ENCODE measurements around the gene PAPPA.
A peak's percentile ranks its signal among the peaks of the same experiment; 100 is the strongest.

The PAPPA gene

DNA sequence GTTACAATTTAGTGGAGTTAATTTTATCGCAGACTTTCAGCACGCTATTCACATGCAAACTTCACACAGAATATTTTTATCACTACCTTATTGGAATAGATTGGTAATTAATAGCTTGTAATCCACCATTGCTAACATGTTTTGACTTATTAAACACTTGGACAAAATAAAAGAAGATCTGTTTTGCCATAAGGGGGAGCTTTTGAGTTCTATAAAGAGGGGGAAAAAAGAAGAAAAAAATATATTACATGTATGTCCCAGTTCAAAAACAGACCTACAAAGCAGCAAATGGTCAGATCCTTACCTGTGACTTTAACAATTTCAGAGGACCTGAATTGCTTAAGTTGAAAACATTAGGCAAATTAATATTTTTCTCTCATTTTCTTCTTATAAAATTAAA, 1.2 kb upstream of the PAPPA start:
- Histone ChIP-seq H3K4me3 (ENCODE audit: control insufficient read depth in 1 of 7, extremely low read depth in 1 of 7, insufficient read depth in 4 of 7, low read depth in 2 of 7, low read length in 6 of 7) (no peak overlapping the region), H3K36me3 (ENCODE audit: control insufficient read depth in 4 of 4, insufficient read depth in 4 of 4, low read length in 3 of 4) (no peaks in the 10 kb centered on the region), H3K27ac (ENCODE audit: insufficient read depth in 1 of 2, low read depth in 1 of 2, low read length in 2 of 2, poor library complexity in 1 of 2, severe bottlenecking in 2 of 2) (no peak overlapping the region), H3K9me3 (ENCODE audit: control extremely low read depth in 1 of 5, control insufficient read depth in 4 of 5, insufficient read depth in 2 of 5, low read depth in 1 of 5, low read length in 4 of 5) (no peaks in the 10 kb centered on the region), H3K27me3 (replicated peaks in 2 of 5; ENCODE audit: control insufficient read depth in 4 of 5, insufficient read depth in 5 of 5, low read length in 4 of 5) (peaks cover 30 to 84% (median 41%) of the 10 kb centered on the region in 5 experiments), H3K4me1 (ENCODE audit: control extremely low read depth in 1 of 4, control insufficient read depth in 4 of 4, insufficient read depth in 4 of 4, low read length in 3 of 4) (peaks cover 0 to 15% (median 5%) of the 10 kb centered on the region in 4 experiments)
- no CpG with 5 or more reads among the region's 2 CpGs for WGBS (ENCODE audit: insufficient coverage)
- CTCF ChIA-PET = interaction anchor here (0.6 to 3.5 kb wide), 10 partner anchors 9 to 559 kb away, joined by 3 to 22 read pairs (median 4); no protein-coding TSS in a partner anchor
- POLR2A ChIA-PET = no interaction called here
- DNase-seq = peak; percentile 34 to 54 (median 47)

DNA sequence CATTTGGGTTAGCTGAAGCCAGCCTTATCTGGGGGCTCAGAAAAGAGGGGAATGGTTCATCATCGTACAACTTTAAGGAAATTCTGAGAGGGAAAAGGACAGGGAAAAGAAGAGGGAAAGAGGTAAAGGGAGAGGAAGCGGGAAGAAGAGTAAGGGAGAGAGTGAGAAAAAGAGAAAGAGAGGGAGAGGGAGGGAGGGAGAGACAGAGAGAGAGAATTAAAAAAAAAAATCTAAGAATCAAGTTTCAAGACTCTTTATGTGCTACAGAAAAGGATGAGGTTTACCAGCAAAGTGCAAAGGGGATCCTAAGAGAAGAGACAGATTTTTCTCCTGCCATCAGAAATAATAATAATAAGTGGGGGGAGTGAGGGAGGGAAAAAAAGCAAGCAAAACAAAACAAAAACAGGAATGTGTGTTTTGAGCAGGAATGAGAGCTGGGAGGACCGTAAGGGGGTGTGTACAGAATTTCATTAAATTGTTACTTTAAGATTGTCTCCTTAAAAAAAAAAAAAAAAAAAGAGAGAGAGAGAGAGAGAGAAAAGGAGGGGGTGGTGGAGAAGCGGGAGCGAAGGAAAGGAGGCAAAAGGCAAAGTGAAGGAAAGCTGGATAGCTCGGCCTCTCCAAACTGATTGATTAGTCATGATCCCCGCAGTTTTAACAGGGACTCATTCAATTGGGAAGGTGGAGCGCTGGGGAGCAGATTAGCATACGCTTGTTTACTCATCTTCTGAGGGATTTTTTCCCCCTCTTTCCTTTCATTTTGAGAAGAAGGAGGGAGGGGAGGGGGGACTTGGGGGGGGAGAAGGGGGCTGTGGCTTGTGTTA, 438 bp upstream of the PAPPA start:
- Histone ChIP-seq H3K4me1 (ENCODE audit: control extremely low read depth in 1 of 4, control insufficient read depth in 4 of 4, insufficient read depth in 4 of 4, low read length in 3 of 4) (peaks cover 0 to 15% (median 5%) of the 10 kb centered on the region in 4 experiments), H3K36me3 (ENCODE audit: control insufficient read depth in 4 of 4, insufficient read depth in 4 of 4, low read length in 3 of 4) (no peaks in the 10 kb centered on the region), H3K9me3 (ENCODE audit: control extremely low read depth in 1 of 5, control insufficient read depth in 4 of 5, insufficient read depth in 2 of 5, low read depth in 1 of 5, low read length in 4 of 5) (no peaks in the 10 kb centered on the region), H3K27me3 (replicated peaks in 2 of 5; ENCODE audit: control insufficient read depth in 4 of 5, insufficient read depth in 5 of 5, low read length in 4 of 5) (peaks cover 34 to 84% (median 44%) of the 10 kb centered on the region in 5 experiments), H3K27ac (ENCODE audit: insufficient read depth in 1 of 2, low read depth in 1 of 2, low read length in 2 of 2, poor library complexity in 1 of 2, severe bottlenecking in 2 of 2) (no peak overlapping the region), H3K4me3 (ENCODE audit: control insufficient read depth in 1 of 7, extremely low read depth in 1 of 7, insufficient read depth in 4 of 7, low read depth in 2 of 7, low read length in 6 of 7) (no peak overlapping the region)
- 21% methylated on average over 3 of the region's 9 CpGs for WGBS (ENCODE audit: insufficient coverage)
- DNase-seq = no peak
- ChIA-PET POLR2A (interaction anchor here (0.6 kb wide), 2 partner anchors 564 to 1237 kb away, joined by 3 read pairs; no protein-coding TSS in a partner anchor), CTCF (interaction anchor here (0.7 to 3.5 kb wide), 10 partner anchors 8 to 508 kb away, joined by 3 to 22 read pairs (median 4); no protein-coding TSS in a partner anchor)

DNA sequence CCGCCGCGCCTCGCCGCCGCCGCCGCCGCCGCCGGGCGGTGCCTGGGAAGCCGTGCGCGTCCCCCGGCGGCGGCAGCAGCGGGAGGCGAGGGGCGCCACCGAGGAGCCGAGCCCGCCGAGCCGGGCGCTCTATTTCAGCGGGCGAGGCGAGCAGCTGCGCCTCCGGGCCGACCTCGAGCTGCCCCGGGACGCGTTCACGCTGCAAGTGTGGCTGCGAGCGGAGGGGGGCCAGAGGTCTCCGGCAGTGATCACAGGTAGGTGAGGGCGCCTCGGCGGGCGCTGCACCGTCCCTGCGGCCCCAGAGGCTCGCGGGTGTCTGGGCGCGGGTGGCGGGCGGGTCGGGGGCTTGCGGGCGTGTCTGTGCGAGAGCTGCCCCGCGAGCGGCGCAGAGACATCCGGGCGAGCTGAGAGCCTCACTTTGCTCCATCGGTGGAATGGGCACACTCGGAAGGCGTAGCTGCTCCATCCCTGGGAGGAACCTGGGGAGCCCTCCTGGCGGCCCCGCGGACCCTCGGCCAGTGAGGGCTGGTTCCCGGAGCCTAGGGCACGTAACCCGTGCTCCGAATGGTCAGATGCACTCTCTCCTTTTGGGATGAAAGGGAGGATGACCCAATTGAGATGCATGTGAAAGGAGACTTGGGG, 864 bp downstream of the PAPPA start:
- peaks cover 36 to 90% (median 44%) of the 10 kb centered on the region in 5 experiments for H3K27me3 ChIP-seq (replicated peaks in 2 of 5; ENCODE audit: control insufficient read depth in 4 of 5, insufficient read depth in 5 of 5, low read length in 4 of 5)
- H3K4me3 ChIP-seq (ENCODE audit: control insufficient read depth in 1 of 7, extremely low read depth in 1 of 7, insufficient read depth in 4 of 7, low read depth in 2 of 7, low read length in 6 of 7) = peak overlapping the region in 3 of 7 experiments; percentile 29 to 50 (median 36)
- CTCF ChIA-PET = interaction anchor here (0.9 to 3.5 kb wide), 4 partner anchors 9 to 507 kb away, joined by 3 to 22 read pairs (median 4); no protein-coding TSS in a partner anchor
- no peak overlapping the region for H3K27ac ChIP-seq (ENCODE audit: insufficient read depth in 1 of 2, low read depth in 1 of 2, low read length in 2 of 2, poor library complexity in 1 of 2, severe bottlenecking in 2 of 2)
- POLR2A ChIA-PET = interaction anchor here (0.6 kb wide), 1 partner anchor 1238 kb away, joined by 3 read pairs; no protein-coding TSS in a partner anchor
- H3K4me1 ChIP-seq (ENCODE audit: control extremely low read depth in 1 of 4, control insufficient read depth in 4 of 4, insufficient read depth in 4 of 4, low read length in 3 of 4) = peaks cover 0 to 15% (median 5%) of the 10 kb centered on the region in 4 experiments
- no peaks in the 10 kb centered on the region for H3K9me3 ChIP-seq (ENCODE audit: control extremely low read depth in 1 of 5, control insufficient read depth in 4 of 5, insufficient read depth in 2 of 5, low read depth in 1 of 5, low read length in 4 of 5)
- WGBS (ENCODE audit: insufficient coverage) = under 1% methylated on average over 71 of the region's 74 CpGs
- DNase-seq = peak in 2 of 3 donors; percentile 34 to 53
- no peaks in the 10 kb centered on the region for H3K36me3 ChIP-seq (ENCODE audit: control insufficient read depth in 4 of 4, insufficient read depth in 4 of 4, low read length in 3 of 4)

DNA sequence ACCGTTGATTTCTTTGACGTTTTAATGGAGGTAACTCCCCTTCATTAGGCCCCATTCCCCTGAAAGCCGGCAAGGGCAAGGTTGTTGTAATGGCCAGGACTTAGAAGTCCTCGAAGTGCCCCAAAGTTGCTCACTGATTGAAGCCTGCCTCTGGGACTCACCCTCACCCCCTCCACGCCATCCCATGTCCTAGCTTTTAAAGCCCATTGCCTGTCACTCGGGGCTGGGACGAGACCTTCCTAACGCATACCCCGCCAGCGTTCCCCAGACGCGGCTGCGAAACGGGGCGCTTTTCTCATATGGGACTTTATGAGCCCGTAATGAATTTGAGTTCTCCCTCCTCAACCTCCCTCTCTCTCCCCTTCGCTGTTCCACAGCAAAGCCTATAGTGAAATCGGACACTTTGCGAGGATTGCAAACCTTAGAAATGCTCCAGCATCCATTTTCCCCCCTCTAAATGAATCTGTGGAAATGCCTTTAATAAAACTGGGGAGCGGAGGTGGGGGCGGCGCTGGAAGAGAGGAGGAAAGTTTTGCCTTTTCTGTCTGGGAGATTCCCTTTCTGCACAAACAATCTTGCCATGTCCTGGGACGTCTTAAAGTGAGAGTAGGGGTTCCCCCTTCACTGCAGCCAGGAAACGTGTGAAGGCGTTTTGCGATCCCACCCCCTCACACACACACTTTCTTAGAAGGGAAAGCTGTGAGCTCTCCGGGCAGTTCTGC, 1.5 kb downstream of the PAPPA start:
- Histone ChIP-seq H3K4me1 (ENCODE audit: control extremely low read depth in 1 of 4, control insufficient read depth in 4 of 4, insufficient read depth in 4 of 4, low read length in 3 of 4) (peaks cover 0 to 15% (median 5%) of the 10 kb centered on the region in 4 experiments), H3K36me3 (ENCODE audit: control insufficient read depth in 4 of 4, insufficient read depth in 4 of 4, low read length in 3 of 4) (no peaks in the 10 kb centered on the region), H3K4me3 (ENCODE audit: control insufficient read depth in 1 of 7, extremely low read depth in 1 of 7, insufficient read depth in 4 of 7, low read depth in 2 of 7, low read length in 6 of 7) (peak overlapping the region in 1 of 7 experiments; percentile 25), H3K27ac (ENCODE audit: insufficient read depth in 1 of 2, low read depth in 1 of 2, low read length in 2 of 2, poor library complexity in 1 of 2, severe bottlenecking in 2 of 2) (no peak overlapping the region), H3K9me3 (ENCODE audit: control extremely low read depth in 1 of 5, control insufficient read depth in 4 of 5, insufficient read depth in 2 of 5, low read depth in 1 of 5, low read length in 4 of 5) (no peaks in the 10 kb centered on the region), H3K27me3 (replicated peaks in 2 of 5; ENCODE audit: control insufficient read depth in 4 of 5, insufficient read depth in 5 of 5, low read length in 4 of 5) (peaks cover 36 to 92% (median 44%) of the 10 kb centered on the region in 5 experiments)
- whole genome bisulfite sequencing (ENCODE audit: insufficient coverage) = 1% methylated on average over 15 of the region's 27 CpGs
- DNase-seq = peak in 2 of 3 donors; percentile 26 to 36
- CTCF ChIA-PET = no interaction called here
- POLR2A ChIA-PET = interaction anchor here (0.6 kb wide), 1 partner anchor 408 kb away, joined by 5 read pairs; no protein-coding TSS in a partner anchor

DNA sequence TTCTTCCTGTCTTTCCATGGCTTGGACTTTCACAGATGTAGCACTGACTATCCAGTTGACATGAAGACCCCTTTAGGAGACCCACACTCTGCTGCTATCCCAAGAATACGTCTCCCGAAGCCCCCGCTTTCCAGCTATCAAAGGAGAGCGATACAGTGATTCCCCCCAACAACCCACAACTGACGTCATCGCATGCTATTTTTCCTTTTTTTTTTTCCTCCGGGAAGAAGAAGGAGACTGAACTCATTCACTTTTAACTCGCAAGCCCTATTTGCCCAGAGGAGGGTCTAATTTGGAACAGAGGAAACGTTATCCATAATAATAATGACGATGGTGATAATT, 2.1 kb downstream of the PAPPA start:
- no peaks in the 10 kb centered on the region for H3K9me3 ChIP-seq (ENCODE audit: control extremely low read depth in 1 of 5, control insufficient read depth in 4 of 5, insufficient read depth in 2 of 5, low read depth in 1 of 5, low read length in 4 of 5)
- no peaks in the 10 kb centered on the region for H3K36me3 ChIP-seq (ENCODE audit: control insufficient read depth in 4 of 4, insufficient read depth in 4 of 4, low read length in 3 of 4)
- DNase-seq = no peak
- peaks cover 0 to 15% (median 5%) of the 10 kb centered on the region in 4 experiments for H3K4me1 ChIP-seq (ENCODE audit: control extremely low read depth in 1 of 4, control insufficient read depth in 4 of 4, insufficient read depth in 4 of 4, low read length in 3 of 4)
- H3K27ac ChIP-seq (ENCODE audit: insufficient read depth in 1 of 2, low read depth in 1 of 2, low read length in 2 of 2, poor library complexity in 1 of 2, severe bottlenecking in 2 of 2) = no peak overlapping the region
- WGBS (ENCODE audit: insufficient coverage) = 20% methylated on average over 5 of the region's 10 CpGs
- CTCF ChIA-PET = no interaction called here
- POLR2A ChIA-PET = interaction anchor here (0.6 kb wide), 1 partner anchor 408 kb away, joined by 5 read pairs; no protein-coding TSS in a partner anchor
- H3K4me3 ChIP-seq (ENCODE audit: control insufficient read depth in 1 of 7, extremely low read depth in 1 of 7, insufficient read depth in 4 of 7, low read depth in 2 of 7, low read length in 6 of 7) = no peak overlapping the region
- H3K27me3 ChIP-seq (replicated peaks in 2 of 5; ENCODE audit: control insufficient read depth in 4 of 5, insufficient read depth in 5 of 5, low read length in 4 of 5) = peaks cover 36 to 92% (median 44%) of the 10 kb centered on the region in 5 experiments

DNA sequence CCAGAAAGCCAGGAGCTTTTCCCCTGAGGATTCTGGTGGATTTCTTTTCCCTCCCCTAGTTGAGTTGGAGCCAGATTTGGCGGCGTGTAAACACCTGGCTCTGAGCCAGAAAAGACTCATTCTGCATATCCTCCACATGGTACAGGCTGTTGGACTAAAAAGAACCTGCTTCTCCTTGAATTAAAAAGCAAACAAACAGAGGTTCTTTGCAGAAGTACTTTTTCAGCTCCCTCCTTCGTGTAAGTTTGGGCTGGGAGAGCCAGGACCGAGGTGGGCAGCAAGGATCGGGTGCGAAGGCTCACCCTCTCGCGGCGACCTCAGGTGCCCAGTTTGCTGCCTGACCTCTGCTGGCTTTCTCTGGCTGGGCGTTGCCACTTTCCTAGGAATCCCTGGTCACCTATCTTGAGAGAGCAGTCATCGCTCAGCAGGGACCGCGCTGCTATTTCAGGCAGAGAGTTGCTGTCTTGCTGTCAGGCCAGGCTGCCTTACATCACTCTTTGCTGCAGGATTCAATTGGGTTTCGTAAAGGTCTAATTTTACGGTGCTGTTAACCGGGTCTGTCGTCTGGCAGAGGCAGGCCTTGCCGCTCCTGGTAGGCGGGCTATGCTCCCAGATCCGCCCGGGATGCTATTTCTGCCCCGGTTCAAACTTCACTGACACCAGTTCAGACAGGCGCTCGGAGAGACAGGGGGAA, 3.2 kb downstream of the PAPPA start:
- DNase-seq = peak in 2 of 3 donors; percentile 38 to 48

More for the DNA sequence above, 3.2 kb downstream of the PAPPA start:
- POLR2A ChIA-PET = no interaction called here
- 13% methylated on average over 21 of the region's 24 CpGs for WGBS (ENCODE audit: insufficient coverage)
- CTCF ChIA-PET = no interaction called here
- peaks cover 0 to 15% (median 5%) of the 10 kb centered on the region in 4 experiments for H3K4me1 ChIP-seq (ENCODE audit: control extremely low read depth in 1 of 4, control insufficient read depth in 4 of 4, insufficient read depth in 4 of 4, low read length in 3 of 4)
- peaks cover 33 to 91% (median 41%) of the 10 kb centered on the region in 5 experiments for H3K27me3 ChIP-seq (replicated peaks in 2 of 5; ENCODE audit: control insufficient read depth in 4 of 5, insufficient read depth in 5 of 5, low read length in 4 of 5)
- no peaks in the 10 kb centered on the region for H3K9me3 ChIP-seq (ENCODE audit: control extremely low read depth in 1 of 5, control insufficient read depth in 4 of 5, insufficient read depth in 2 of 5, low read depth in 1 of 5, low read length in 4 of 5)
- H3K36me3 ChIP-seq (ENCODE audit: control insufficient read depth in 4 of 4, insufficient read depth in 4 of 4, low read length in 3 of 4) = no peaks in the 10 kb centered on the region
- H3K27ac ChIP-seq (ENCODE audit: insufficient read depth in 1 of 2, low read depth in 1 of 2, low read length in 2 of 2, poor library complexity in 1 of 2, severe bottlenecking in 2 of 2) = no peak overlapping the region
- H3K4me3 ChIP-seq (ENCODE audit: control insufficient read depth in 1 of 7, extremely low read depth in 1 of 7, insufficient read depth in 4 of 7, low read depth in 2 of 7, low read length in 6 of 7) = no peak overlapping the region
